Measurements from ENCODE around the gene CCR5. TPM values are rescaled to one million over a fixed set of nuclear protein-coding genes. Genes with fewer than 3 reads are reported as not detected.

Gene CCR5
- total and polyA plus RNA-seq, 9 of the 15 experiments (the other 6 are each of a cell fraction or from before 2014, with no cell fraction given), result not detected

GRCh38 chr3:46383951-46384330 is 13.2 kb downstream of the CCR5 start (continued):
- TF ChIP-seq UBTF (IDR thresholded peaks at IDR 0.05; ENCODE audit: borderline replicate concordance in 1 of 2, low read depth in 2 of 2, low read length in 2 of 2) (no peak), HSF4 (CRISPR knock-in tag; IDR thresholded peaks at IDR 0.05; ENCODE audit: borderline replicate concordance) (no peak), FOXK1 (CRISPR knock-in tag; IDR thresholded peaks at IDR 0.05; ENCODE audit: borderline replicate concordance) (no peak), ZNF23 (CRISPR knock-in tag; IDR thresholded peaks at IDR 0.05) (no peak), OTX1 (CRISPR knock-in tag; IDR thresholded peaks at IDR 0.05) (no peak), ZNF436 (CRISPR knock-in tag; IDR thresholded peaks at IDR 0.05) (no peak), FOXA1 (IDR thresholded peaks at IDR 0.05; ENCODE audit: borderline replicate concordance) (no peak)

- POLR2A ChIA-PET, result interaction anchor here (1.0 to 1.4 kb wide), 4 partner anchors 9 to 21 kb away, joined by 3 to 6 read pairs (median 4); partner anchors contain the start of genes CCR5AS and CCRL2
- no peak overlapping the region for H3K9ac ChIP-seq (ENCODE audit: insufficient read depth in 1 of 2, low read depth in 2 of 2, low read length in 2 of 2)
- peak overlapping the region; percentile 36; the same call in 1 of the 2 replicates for H2AFZ ChIP-seq (ENCODE audit: low read depth, low read length)
- peaks cover 0 to 15% of the 10 kb centered on the region in 2 experiments; a peak in 2 of 5 replicates for H3K4me1 ChIP-seq (replicated peaks in 1 of 2; ENCODE audit: control insufficient read depth in 2 of 2, insufficient read depth in 2 of 2, low read length in 2 of 2)
- H3K9me3 ChIP-seq (replicated peaks; ENCODE audit: control insufficient read depth, insufficient read depth, low read depth, low read length), result no peaks in the 10 kb centered on the region
- no TSS peak for BruUV-seq (replicated peaks)
- no peak overlapping the region for H3K4me2 ChIP-seq (ENCODE audit: insufficient read depth, low read length)
- peak in 1 of 4 experiments; percentile 44 for DNase-seq (ENCODE audit: extremely low read depth in 1 of 4, low spot score in 3 of 4)
- peaks cover 5 to 6% of the 10 kb centered on the region in 2 experiments; a peak in 1 of 5 replicates for H3K27me3 ChIP-seq (ENCODE audit: control insufficient read depth in 2 of 2, insufficient read depth in 2 of 2, low read length in 2 of 2)
- H3K79me2 ChIP-seq (ENCODE audit: control insufficient read depth, insufficient read depth, low read length), result no peaks in the 10 kb centered on the region
- in situ Hi-C loops (cut with MboI), result no loop called here
- intact Hi-C loops (cut with micrococcal nuclease), result no loop called here
- no peaks in the 10 kb centered on the region for H3K36me3 ChIP-seq (ENCODE audit: control insufficient read depth, insufficient read depth, low read length)
- peak overlapping the region; percentile 28; the same call in 2 of the 3 replicates for H3K27ac ChIP-seq (ENCODE audit: extremely low read depth, low read depth, low read length)
- no peak for FAIRE-seq
- no peaks in the 10 kb centered on the region for H4K20me1 ChIP-seq (replicated peaks; ENCODE audit: control insufficient read depth, insufficient read depth, low read length)
- H3K4me3 ChIP-seq, result no peak overlapping the region
- WGBS (ENCODE audit: insufficient coverage, low coverage, missing lambda C conversion rate), result 1% methylated on average over 4 of the region's 4 CpGs
- H3K9me1 ChIP-seq (ENCODE audit: control insufficient read depth, insufficient read depth, low read length), result no peaks in the 10 kb centered on the region
- ATAC-seq, result peak; percentile 73
- CTCF ChIA-PET (ENCODE audit: low intra/inter-chr PET ratio), result no interaction called here
- TF ChIP-seq ZFP36 (IDR thresholded peaks at IDR 0.05; ENCODE audit: low read depth, low read length, partially characterized antibody), result peak; percentile 17
- TF ChIP-seq ATF3 (IDR thresholded peaks at IDR 0.05), result peak; percentile 70
- TF ChIP-seq ATF3 (CRISPR knock-in tag; conservative IDR thresholded peaks at IDR 0.05), result no peak
- TF ChIP-seq ETV5 (CRISPR knock-in tag; IDR thresholded peaks at IDR 0.05; ENCODE audit: low read depth), result peak; percentile 24; the same call in 1 of the 2 replicates
- peak; percentile 45; the same call in 1 of the 2 replicates for TF ChIP-seq SPI1 (IDR thresholded peaks at IDR 0.05; ENCODE audit: borderline replicate concordance, low read depth, low read length)
- TF ChIP-seq CREM (IDR thresholded peaks at IDR 0.05; ENCODE audit: low read depth), result peak; percentile 57
- TF ChIP-seq ETV1 (tag; conservative IDR thresholded peaks at IDR 0.05; ENCODE audit: low read depth), result peak; percentile 68
- TF ChIP-seq ZNF639 (CRISPR knock-in tag; conservative IDR thresholded peaks at IDR 0.05 in 1 of 2, IDR thresholded peaks at IDR 0.05 in 1 of 2), result peak in 1 of 2 experiments; percentile 39; a peak in 1 of 4 replicates
Observed at GRCh38 chr3:46386205-46386604, 15.5 kb downstream of the CCR5 start.

Data from K562 (cell line).